ENCODE results near the gene MRPL42. TPM values are rescaled to one million over a fixed set of nuclear protein-coding genes. Genes with fewer than 3 reads are reported as not detected.
"Not testable (repeated sequence)": the region's sequence is repeated elsewhere in the genome, so short reads cannot be mapped to it uniquely, and the experiment has no call there.

The MRPL42 gene
- total RNA-seq, 1 donor: 96.6 TPM

DNA sequence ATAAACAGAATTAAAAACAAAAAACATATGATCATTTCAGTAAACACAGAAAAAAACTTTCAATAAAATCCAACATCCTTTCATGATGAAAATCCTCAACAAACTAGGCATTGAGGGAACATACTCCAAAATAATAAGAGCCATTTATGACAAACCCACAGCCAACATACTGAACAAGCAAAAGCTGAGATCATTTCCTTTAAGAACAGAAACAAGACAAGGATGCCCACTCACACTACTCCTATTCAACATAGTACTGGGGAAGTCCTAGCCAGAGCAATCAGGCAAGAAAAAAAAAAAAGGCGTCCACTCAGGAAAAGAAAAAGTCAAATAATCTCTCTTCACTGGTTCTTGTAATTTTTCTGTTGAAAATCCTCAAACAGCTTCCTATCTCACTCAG lies 30.1 kb downstream of the MRPL42 start:
- TF ChIP-seq, protein P1, sequence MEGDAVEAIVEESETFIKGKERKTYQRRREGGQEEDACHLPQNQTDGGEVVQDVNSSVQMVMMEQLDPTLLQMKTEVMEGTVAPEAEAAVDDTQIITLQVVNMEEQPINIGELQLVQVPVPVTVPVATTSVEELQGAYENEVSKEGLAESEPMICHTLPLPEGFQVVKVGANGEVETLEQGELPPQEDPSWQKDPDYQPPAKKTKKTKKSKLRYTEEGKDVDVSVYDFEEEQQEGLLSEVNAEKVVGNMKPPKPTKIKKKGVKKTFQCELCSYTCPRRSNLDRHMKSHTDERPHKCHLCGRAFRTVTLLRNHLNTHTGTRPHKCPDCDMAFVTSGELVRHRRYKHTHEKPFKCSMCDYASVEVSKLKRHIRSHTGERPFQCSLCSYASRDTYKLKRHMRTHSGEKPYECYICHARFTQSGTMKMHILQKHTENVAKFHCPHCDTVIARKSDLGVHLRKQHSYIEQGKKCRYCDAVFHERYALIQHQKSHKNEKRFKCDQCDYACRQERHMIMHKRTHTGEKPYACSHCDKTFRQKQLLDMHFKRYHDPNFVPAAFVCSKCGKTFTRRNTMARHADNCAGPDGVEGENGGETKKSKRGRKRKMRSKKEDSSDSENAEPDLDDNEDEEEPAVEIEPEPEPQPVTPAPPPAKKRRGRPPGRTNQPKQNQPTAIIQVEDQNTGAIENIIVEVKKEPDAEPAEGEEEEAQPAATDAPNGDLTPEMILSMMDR (IDR thresholded peaks at IDR 0.05; ENCODE audit: insufficient read depth, low read length): no peak
- no peak overlapping the region for H3K4me3 ChIP-seq (ENCODE audit: low read depth, low read length)
- DNase-seq (ENCODE audit: low read depth): no peak

DNA sequence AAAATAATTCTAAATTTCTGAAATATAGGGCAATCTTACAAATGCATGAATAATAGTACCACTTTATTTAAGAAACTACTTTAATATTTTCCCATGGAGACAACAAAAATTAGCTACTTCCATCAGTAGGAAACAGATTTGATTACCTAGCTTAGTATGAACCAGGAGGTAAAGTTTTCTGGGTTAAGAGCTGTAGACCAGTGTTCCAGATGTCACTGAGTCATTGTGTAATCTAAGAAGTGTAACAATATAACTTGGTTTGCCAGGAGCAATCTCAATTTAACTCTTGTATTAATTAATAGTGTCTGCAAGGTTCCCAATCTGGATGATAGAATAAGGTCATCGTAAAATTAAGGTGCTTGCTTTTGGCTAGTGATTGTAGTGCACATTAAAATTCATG lies 31.5 kb downstream of the MRPL42 start:
- DNase-seq (ENCODE audit: low read depth); H3K4me3 ChIP-seq (ENCODE audit: low read depth, low read length): not testable (repeated sequence)

DNA sequence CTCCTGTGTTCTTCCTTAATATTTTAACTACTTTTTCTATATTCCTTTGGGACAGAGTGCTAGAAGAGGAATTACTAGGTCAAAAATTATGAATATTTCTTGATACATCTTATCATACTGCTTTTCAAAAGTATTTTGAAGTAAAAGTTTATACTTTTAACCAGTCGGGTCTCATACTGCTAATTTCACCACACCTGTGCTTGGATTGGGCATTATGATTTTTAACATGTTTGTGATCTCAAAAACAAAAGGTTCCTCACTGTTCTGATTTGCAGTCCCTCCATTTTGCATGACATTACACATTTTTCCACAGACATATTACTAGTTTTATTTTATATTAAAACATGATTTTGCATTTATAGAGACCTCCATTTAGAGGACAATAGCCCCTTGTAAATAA lies 32.9 kb downstream of the MRPL42 start:
- H3K4me3 ChIP-seq (ENCODE audit: low read depth, low read length): no peak overlapping the region
- no peak for DNase-seq (ENCODE audit: low read depth)
- TF ChIP-seq, protein P1 (IDR thresholded peaks at IDR 0.05; ENCODE audit: insufficient read depth, low read length): no peak

DNA sequence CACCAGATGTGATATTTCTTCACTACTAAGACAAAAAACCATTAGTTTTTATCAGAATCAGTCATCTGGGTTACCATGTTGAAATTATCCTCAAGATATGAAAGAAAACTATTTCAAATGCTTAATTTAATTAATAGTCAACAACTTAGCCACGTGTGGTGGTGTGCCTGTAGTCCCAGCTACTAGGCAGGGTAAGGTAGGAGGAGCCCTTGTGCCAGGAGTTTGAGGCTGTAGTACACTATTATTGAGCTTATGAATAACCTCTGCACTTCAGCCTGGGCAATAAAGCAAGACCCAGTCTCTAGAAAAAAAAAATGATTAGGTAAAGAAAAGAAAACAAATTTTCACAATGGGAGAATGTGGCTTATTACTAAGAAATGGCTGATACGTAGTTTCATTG lies 33.4 kb downstream of the MRPL42 start:
- TF ChIP-seq, protein P1 (IDR thresholded peaks at IDR 0.05; ENCODE audit: insufficient read depth, low read length): no peak
- no peak overlapping the region for H3K4me3 ChIP-seq (ENCODE audit: low read depth, low read length)
- DNase-seq (ENCODE audit: low read depth): no peak

DNA sequence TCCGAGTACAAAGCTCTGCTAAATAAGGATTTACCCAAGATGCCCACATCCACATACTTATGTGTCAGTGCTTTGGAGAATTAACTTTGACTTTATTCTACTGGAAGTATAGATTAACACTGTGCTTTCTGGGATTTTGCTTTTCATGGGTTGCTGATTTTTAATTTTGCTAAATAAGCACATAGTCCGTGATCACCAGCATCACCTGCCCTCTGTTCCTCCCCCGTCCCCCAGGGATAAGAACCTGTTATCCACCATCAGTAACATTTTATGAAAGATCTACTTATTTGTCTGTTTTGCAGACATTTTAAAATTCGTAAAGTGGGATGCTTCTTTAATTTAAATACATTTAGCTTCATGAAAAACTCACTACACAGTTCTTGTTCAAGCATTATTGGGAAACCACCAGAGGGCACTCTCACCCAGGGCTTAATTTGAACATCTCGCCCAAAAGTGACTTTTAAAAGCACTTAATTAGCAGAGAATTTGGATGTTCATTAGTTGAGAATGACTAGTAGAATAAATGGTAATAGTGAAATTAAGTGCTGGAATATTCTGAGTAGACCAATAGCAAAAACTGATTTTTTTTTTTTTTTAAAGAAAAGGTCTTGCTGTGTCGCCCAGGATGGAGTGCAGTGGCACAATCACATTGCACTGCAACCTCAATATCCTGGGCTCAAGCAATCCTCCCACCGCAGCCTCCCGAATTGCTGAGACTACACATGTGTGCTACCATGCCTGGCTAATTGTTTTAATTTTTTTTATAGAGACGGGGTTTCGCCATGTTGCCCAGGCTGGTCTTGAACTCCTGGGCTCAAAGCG lies 35.7 kb downstream of the MRPL42 start:
- H3K4me3 ChIP-seq (ENCODE audit: low read depth, low read length): no peak overlapping the region
- TF ChIP-seq, protein P1 (IDR thresholded peaks at IDR 0.05; ENCODE audit: insufficient read depth, low read length): peak; percentile 79
- peak; percentile 67 for DNase-seq (ENCODE audit: low read depth)

DNA sequence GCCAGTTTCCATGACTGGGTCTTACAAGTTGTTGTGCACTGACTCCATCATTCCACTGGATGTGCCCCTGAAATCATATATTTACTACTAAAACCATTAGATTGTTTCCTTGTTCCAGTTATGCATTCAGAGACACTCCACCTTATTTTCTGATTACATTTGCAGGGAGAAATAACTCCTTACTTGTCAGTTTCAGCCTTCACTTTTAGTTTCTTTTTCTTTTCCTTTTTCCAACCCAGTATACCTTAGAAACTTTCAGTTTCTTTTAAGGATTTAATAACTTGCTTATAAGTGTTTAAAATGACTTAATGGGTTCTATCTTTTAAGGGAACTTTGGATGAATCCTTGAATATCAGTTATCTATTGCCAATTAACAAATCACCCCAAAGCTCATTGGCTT lies 39.9 kb downstream of the MRPL42 start:
- TF ChIP-seq, protein P1 (IDR thresholded peaks at IDR 0.05; ENCODE audit: insufficient read depth, low read length): no peak
- no peak overlapping the region for H3K4me3 ChIP-seq (ENCODE audit: low read depth, low read length)
- no peak for DNase-seq (ENCODE audit: low read depth)

DNA sequence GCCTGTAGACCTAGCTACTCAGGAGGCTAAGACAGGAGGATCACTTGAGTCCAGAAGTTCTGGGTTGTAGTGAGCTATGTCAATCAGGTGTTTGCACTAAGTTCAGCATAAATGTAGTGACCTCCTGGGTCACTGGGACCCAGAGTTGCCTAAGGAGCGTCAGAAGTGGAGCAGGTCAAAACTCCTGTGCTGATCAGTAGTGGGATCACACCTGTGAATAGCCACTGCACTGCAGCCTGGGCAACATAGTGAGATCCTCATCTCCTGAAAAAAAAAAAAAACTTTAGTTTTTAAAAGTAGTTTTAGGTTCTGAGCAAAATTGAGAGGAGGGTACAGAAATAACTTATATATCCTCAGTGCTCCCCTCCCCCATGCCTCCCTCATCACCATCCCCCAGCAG lies 42.2 kb downstream of the MRPL42 start:
- TF ChIP-seq, protein P1 (IDR thresholded peaks at IDR 0.05; ENCODE audit: insufficient read depth, low read length): no peak
- DNase-seq (ENCODE audit: low read depth): no peak
- no peak overlapping the region for H3K4me3 ChIP-seq (ENCODE audit: low read depth, low read length)

All from fibroblast of the aortic adventitia (primary cell).